Ovary (tissue), 3 donors: ENCODE data around the gene FBXL22.

Experiments used
- CTCF ChIP-seq, 3 donors: fragments of 450-650 bp in 2 of 3; fragments of 200-600 bp in 1 of 3; IDR thresholded peaks; one replicate each; pipeline versions ENCODE4 v1.5.1 to v1.8.0; 2016 to 2022; ENCODE audit warnings: antibody characterized with exemption in 3 of 3, mild to moderate bottlenecking in 1 of 3
- POLR2A ChIP-seq: fragments of 450-650 bp; IDR thresholded peaks from one replicate; pipeline ENCODE4 v1.6.1; 2017; ENCODE audit warnings: antibody characterized with exemption, mild to moderate bottlenecking, moderate library complexity
- donor health status: DM: no; HTN: no; CAD: no.

- TF ChIP-seq CTCF (IDR thresholded peaks at IDR 0.05) = no peak
- TF ChIP-seq POLR2A = no peak
These were observed 40.9 kb upstream of the FBXL22 start for GRCh38 chr15:63556246-63556645.
